ENCODE results near the gene FOXO1.

The FOXO1 gene

DNA sequence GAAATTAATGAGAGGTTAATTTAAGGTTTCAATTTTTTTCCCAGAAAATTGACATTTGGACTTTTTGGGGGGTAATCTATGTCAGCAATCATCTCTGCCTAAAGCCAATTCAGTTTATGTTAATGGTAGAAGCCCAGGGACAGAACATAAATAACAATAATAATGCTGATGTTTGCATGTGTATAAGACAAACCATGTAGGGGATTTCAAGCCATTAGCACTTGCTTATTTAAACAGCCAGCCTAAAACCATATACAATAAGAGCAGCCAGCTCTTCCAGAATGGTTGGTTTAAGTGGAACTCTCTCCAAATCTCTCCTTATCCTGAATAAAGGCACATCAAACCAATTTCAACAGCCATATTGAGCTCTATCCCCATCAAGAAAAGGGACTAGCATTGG, 7.0 kb upstream of the FOXO1 start:
- no peak overlapping the region for H3K4me3 ChIP-seq (replicated peaks; ENCODE audit: low read depth, low read length)
- DNase-seq (ENCODE audit: low read depth) = no peak
- TF ChIP-seq, protein P1, sequence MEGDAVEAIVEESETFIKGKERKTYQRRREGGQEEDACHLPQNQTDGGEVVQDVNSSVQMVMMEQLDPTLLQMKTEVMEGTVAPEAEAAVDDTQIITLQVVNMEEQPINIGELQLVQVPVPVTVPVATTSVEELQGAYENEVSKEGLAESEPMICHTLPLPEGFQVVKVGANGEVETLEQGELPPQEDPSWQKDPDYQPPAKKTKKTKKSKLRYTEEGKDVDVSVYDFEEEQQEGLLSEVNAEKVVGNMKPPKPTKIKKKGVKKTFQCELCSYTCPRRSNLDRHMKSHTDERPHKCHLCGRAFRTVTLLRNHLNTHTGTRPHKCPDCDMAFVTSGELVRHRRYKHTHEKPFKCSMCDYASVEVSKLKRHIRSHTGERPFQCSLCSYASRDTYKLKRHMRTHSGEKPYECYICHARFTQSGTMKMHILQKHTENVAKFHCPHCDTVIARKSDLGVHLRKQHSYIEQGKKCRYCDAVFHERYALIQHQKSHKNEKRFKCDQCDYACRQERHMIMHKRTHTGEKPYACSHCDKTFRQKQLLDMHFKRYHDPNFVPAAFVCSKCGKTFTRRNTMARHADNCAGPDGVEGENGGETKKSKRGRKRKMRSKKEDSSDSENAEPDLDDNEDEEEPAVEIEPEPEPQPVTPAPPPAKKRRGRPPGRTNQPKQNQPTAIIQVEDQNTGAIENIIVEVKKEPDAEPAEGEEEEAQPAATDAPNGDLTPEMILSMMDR (IDR thresholded peaks at IDR 0.05; ENCODE audit: low read length, missing control alignments) = no peak

DNA sequence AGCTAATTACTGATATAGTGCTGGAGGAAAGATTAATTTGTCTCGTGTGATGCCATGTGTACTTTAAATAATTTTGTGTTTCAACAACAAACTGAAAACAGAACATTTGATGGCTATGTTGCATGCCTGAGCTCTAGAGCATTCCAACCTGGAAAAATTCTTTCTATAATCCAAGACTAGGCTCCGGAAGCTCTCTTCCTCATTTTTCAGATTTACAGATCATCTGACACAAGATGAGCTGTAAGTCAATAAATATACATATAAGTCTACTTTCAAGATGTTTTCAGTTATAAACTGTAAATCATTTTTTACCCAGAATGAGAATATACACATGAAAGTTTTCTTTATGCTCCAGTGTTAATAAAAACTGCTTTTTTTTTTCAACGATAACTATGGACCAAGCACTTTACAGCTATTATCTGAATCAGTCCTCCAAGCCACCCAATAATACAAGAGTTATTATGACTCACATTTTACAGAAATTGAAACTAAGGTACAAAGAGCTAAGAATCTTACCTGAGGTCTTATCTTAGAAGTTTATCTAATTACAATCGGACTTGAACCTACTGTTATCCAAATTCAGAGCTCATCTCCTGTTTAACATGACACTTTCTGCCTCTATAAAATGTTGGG, 6.4 kb upstream of the FOXO1 start:
- no peak overlapping the region for H3K4me3 ChIP-seq (replicated peaks; ENCODE audit: low read depth, low read length)
- TF ChIP-seq, protein P1 (IDR thresholded peaks at IDR 0.05; ENCODE audit: low read length, missing control alignments) = no peak
- no peak for DNase-seq (ENCODE audit: low read depth)

DNA sequence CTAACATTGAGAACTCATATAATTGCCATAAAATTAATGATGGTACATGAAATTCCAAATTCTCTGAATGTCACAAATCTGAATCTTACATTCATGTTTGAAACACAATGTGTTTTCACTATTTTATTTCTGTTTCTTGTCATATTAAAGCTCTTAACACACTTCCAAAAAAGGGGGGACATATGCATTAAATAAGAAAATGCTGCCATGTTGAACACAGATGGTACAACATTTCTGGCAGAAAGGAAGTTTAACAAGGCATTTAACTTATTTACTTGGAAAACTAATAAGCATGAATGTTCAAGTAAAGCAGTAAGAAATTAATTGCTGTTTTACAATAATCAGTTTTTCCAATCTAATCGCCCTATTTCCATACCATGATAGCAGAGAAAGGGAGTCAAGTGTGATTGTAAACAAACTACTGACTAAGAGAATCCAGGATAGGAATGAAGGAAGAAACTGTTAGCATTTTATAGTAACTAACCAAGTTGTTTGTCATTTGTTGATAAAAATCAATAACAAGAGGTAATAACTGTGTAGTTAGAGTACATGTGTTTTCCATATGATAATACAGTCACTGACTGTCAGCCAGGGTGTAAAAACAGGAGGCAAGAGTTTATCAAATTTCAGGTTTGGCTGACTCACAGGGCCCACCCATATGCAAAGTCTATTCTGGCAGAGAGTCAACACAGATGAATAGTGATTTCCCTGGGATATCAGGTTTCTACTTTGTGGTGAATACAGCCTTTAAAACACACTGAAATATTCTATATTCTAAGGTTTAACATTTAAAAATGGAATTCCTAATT, 5.7 kb upstream of the FOXO1 start:
- H3K4me3 ChIP-seq (replicated peaks; ENCODE audit: low read depth, low read length) = no peak overlapping the region
- TF ChIP-seq, protein P1 (IDR thresholded peaks at IDR 0.05; ENCODE audit: low read length, missing control alignments) = no peak
- peak; percentile 62 for DNase-seq (ENCODE audit: low read depth)

DNA sequence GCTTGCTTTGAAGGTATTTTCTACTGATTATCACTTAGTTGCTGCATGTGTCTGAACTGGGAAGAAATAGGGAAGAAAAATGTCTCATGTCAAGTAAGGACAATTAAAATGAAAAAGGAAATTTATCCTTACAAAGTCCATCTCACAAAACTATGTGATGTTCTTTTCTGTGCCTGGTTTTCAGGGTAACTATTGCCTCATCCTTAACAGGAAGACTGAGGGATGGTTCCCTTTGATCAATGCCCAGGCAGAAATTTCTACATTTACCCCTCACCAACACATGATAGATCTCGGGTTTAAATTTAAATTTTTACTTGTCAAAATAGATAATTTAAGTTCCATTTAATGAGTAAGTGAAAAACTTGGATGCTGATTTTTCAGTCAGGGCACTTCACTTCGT, 3.9 kb upstream of the FOXO1 start:
- TF ChIP-seq, protein P1 (IDR thresholded peaks at IDR 0.05; ENCODE audit: low read length, missing control alignments) = no peak
- DNase-seq (ENCODE audit: low read depth) = no peak

DNA sequence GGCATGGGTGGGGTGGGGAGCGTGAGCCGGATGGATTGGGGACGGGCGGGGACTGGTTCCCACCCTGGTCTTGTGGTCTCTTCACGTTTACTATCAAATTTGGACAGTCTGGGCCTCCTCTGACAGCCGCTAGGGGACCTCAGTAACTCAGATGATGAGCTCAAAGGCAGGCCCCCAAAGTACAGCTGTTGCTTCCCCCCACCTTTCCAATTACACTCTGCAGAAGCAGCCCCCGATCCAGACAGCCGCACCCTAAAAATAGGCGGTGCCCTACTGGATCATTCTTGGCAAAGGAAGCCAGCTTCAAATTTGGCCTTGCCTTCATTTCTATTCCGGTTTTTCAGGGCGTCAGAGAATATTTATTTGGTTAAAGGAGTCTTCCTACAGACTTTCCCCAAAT, 1.9 kb upstream of the FOXO1 start:
- no peak overlapping the region for H3K4me3 ChIP-seq (replicated peaks; ENCODE audit: low read depth, low read length)
- TF ChIP-seq, protein P1 (IDR thresholded peaks at IDR 0.05; ENCODE audit: low read length, missing control alignments) = peak; percentile 60
- DNase-seq (ENCODE audit: low read depth) = no peak

More for the DNA sequence above, 3.9 kb upstream of the FOXO1 start:
- no peak overlapping the region for H3K4me3 ChIP-seq (replicated peaks; ENCODE audit: low read depth, low read length)

DNA sequence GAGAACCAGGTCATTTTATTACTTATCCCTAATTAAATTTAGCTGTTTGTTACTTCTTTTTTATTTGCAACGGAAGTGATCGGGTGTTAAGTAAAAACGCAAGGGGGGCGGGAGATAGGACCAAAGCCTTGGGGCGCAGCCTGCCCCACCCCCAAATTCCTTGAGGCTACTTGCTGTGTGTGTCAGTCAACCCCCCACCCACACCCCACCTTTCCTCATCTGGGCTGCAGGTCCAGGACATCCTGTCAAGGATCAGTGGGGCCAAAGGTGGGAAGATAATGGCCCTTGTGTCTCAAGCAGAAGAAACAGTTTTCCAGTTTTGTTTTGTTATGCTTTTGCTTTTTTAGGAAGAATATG, 1.2 kb upstream of the FOXO1 start:
- TF ChIP-seq, protein P1 (IDR thresholded peaks at IDR 0.05; ENCODE audit: low read length, missing control alignments) = no peak
- no peak for DNase-seq (ENCODE audit: low read depth)
- H3K4me3 ChIP-seq (replicated peaks; ENCODE audit: low read depth, low read length) = peak overlapping the region; percentile 91
